GM10248 (cell line): ENCODE data around the gene SEL1L2.

Experiments
- CTCF ChIA-PET: fragments of 300-600 bp; sonication (Branson Sonifier 250); formaldehyde crosslinking; extraction: SDS; loops from one replicate; lab custom pipeline; 2021; ENCODE audit warnings: antibody characterized with exemption; lab: Yijun Ruan, JAX
- POLR2A ChIA-PET: fragments of 350-650 bp; sonication (Branson Sonifier 250); formaldehyde crosslinking; extraction: SDS; loops from one replicate; lab custom pipeline; 2020; ENCODE audit warnings: antibody characterized with exemption; lab: Yijun Ruan, JAX
- DNase-seq: peaks from one replicate; pipeline ENCODE4 v3.0.0; 2012; ENCODE audit errors: extremely low spot score
- CTCF ChIP-seq: IDR thresholded peaks from 2 replicates; pipeline ENCODE4 v1.5.1; 2012; ENCODE audit warnings: mild to moderate bottlenecking, low read depth; ENCODE audit errors: extremely low read depth, missing control alignments, control extremely low read depth

SEL1L2 gene

GRCh38 chr20:13857961-13858360 is 132.5 kb downstream of the SEL1L2 start:
- ChIA-PET POLR2A (no interaction called here), CTCF (no interaction called here)
- TF ChIP-seq CTCF: no peak
- DNase-seq: no peak

GRCh38 chr20:13857304-13857703 is 133.1 kb downstream of the SEL1L2 start:
- DNase-seq: no peak
- POLR2A ChIA-PET: no interaction called here
- no peak for TF ChIP-seq CTCF
- CTCF ChIA-PET: no interaction called here

- no peak for DNase-seq
- CTCF ChIA-PET: no interaction called here
- TF ChIP-seq CTCF: no peak
- POLR2A ChIA-PET: no interaction called here
Measured at GRCh38 chr20:13856354-13856753, 134.1 kb downstream of the SEL1L2 start.

GRCh38 chr20:13855613-13856012 is 134.8 kb downstream of the SEL1L2 start:
- no peak for DNase-seq
- ChIA-PET POLR2A (no interaction called here), CTCF (no interaction called here)
- TF ChIP-seq CTCF: no peak

GRCh38 chr20:13852306-13852705 is 138.1 kb downstream of the SEL1L2 start:
- CTCF ChIA-PET: interaction anchor here (0.7 to 2.2 kb wide), 2 partner anchors 11 to 32 kb away, joined by 3 to 7 read pairs; no protein-coding TSS in a partner anchor
- TF ChIP-seq CTCF: no peak
- POLR2A ChIA-PET: no interaction called here
- no peak for DNase-seq

GRCh38 chr20:13851279-13851678 is 139.1 kb downstream of the SEL1L2 start:
- CTCF ChIA-PET: interaction anchor here (0.9 to 2.2 kb wide), 2 partner anchors 10 to 31 kb away, joined by 3 to 7 read pairs; no protein-coding TSS in a partner anchor
- DNase-seq: no peak
- POLR2A ChIA-PET: no interaction called here
- TF ChIP-seq CTCF: no peak
